H1 (cell line): Measurements from ENCODE around the gene GTPBP1. TPM values are rescaled to one million over a fixed set of nuclear protein-coding genes. Genes with fewer than 3 reads are reported as not detected.

ENCODE experiments used
- CTCF ChIA-PET: fragments of 300-600 bp; sonication (Branson Sonifier 250); formaldehyde crosslinking; loops from one replicate; lab custom pipeline; 2021; ENCODE audit not compliant: partially characterized antibody; lab: Charles Lee
- POLR2A ChIA-PET: fragments of 300-600 bp; sonication (Branson Sonifier 250); formaldehyde crosslinking; loops from one replicate; lab custom pipeline; 2021; ENCODE audit warnings: inconsistent platforms; ENCODE audit not compliant: partially characterized antibody; lab: Charles Lee
- DNase-seq, 2 experiments: peaks; one replicate each; pipeline versions ENCODE4 v3.0.0 to v3.0.0-alpha.2; 2010 to 2022; ENCODE audit warnings: low spot score in 2 of 2, low read depth in 1 of 2, mixed read lengths in 1 of 2
- FAIRE-seq: peaks from 2 replicates; lab custom pipeline; 2011; peaks lifted over from hg19 to GRCh38; lab: Jason Lieb, UNC
- H2AFZ ChIP-seq: 2 replicates; pipeline ENCODE4 v1.8.1; 2012; ENCODE audit warnings: low read length, inconsistent platforms
- H2AK5ac ChIP-seq: 2 replicates; pipeline ENCODE4 v1.6.1; 2013; ENCODE audit warnings: low read depth, low read length
- H2BK120ac ChIP-seq: replicated peaks from 2 replicates; pipeline ENCODE3; 2013; ENCODE audit warnings: low read depth, low read length, inconsistent platforms
- H2BK12ac ChIP-seq: 2 replicates; pipeline ENCODE4 v1.6.1; 2013; ENCODE audit warnings: low read depth, low read length
- H2BK15ac ChIP-seq: 2 replicates; pipeline ENCODE4 v1.6.1; 2013; ENCODE audit warnings: low read length
- H2BK20ac ChIP-seq: 2 replicates; pipeline ENCODE4 v1.6.1; 2013; ENCODE audit warnings: low read length
- H2BK5ac ChIP-seq: 2 replicates; pipeline ENCODE4 v1.6.1; 2013; ENCODE audit warnings: low read depth, low read length
- H3K14ac ChIP-seq: 2 replicates; pipeline ENCODE4 v1.6.1; 2013; ENCODE audit warnings: inconsistent platforms; ENCODE audit not compliant: insufficient read length
- H3K18ac ChIP-seq: 2 replicates; pipeline ENCODE4 v1.6.1; 2013; ENCODE audit warnings: low read length; ENCODE audit errors: extremely low read depth
- H3K23ac ChIP-seq: 2 replicates; pipeline ENCODE4 v1.6.1; 2013; ENCODE audit warnings: inconsistent platforms; ENCODE audit not compliant: insufficient read length
- H3K23me2 ChIP-seq: 2 replicates; pipeline ENCODE4 v1.6.1; 2013; ENCODE audit warnings: low read depth, low read length
- H3K27ac ChIP-seq: 2 replicates; pipeline ENCODE4 v1.6.1; 2011; ENCODE audit warnings: low read depth, low read length, inconsistent platforms
- H3K27me3 ChIP-seq, 4 experiments: replicated peaks in 1 of 4; 1 replicate in 1 of 4; 2 replicates in 3 of 4; pipeline versions ENCODE4 v1.6.1 to v1.8.1; 2011 to 2013; ENCODE audit warnings: low read length in 3 of 4, mild to moderate bottlenecking in 3 of 4, inconsistent platforms in 2 of 4, mixed read lengths in 2 of 4, moderate library complexity in 1 of 4; ENCODE audit not compliant: control insufficient read depth in 3 of 4, insufficient read depth in 3 of 4; ENCODE audit errors: extremely low read depth in 1 of 4
- H3K36me3 ChIP-seq, 4 experiments: 2 replicates each; pipeline versions ENCODE4 v1.6.1 to v1.8.1; 2011 to 2013; ENCODE audit warnings: mild to moderate bottlenecking in 4 of 4, low read length in 3 of 4, moderate library complexity in 2 of 4, control low read depth in 1 of 4, inconsistent platforms in 1 of 4; ENCODE audit not compliant: insufficient read depth in 4 of 4, control insufficient read depth in 2 of 4
- H3K4ac ChIP-seq: replicated peaks from 2 replicates; pipeline ENCODE3; 2013; ENCODE audit warnings: low read length, low read depth, mixed read lengths, inconsistent platforms; ENCODE audit not compliant: insufficient read length
- H3K4me1 ChIP-seq, 4 experiments: replicated peaks in 1 of 4; 1 replicate in 1 of 4; 2 replicates in 3 of 4; pipeline versions ENCODE4 v1.6.1 to v1.8.1; 2011 to 2013; ENCODE audit warnings: low read length in 3 of 4, inconsistent platforms in 2 of 4, mixed read lengths in 1 of 4; ENCODE audit not compliant: insufficient read depth in 4 of 4, control insufficient read depth in 3 of 4
- H3K4me2 ChIP-seq, 2 experiments: 2 replicates each; pipeline versions ENCODE4 v1.6.1 to v1.8.1; 2011 to 2013; ENCODE audit warnings: low read depth in 2 of 2, low read length in 2 of 2, control low read depth in 1 of 2, inconsistent platforms in 1 of 2, mild to moderate bottlenecking in 1 of 2; ENCODE audit not compliant: insufficient read depth in 1 of 2
- H3K4me3 ChIP-seq, 4 experiments: fragments of 200-600, 300-600 bp in 1 of 4; sonication (generic), shearing (Covaris generic), sonication (Bioruptor Twin) in 1 of 4; 2 replicates each; pipeline versions ENCODE4 v1.5.1 to v1.8.1; 2011 to 2016; ENCODE audit warnings: low read length in 4 of 4, low read depth in 3 of 4, control low read depth in 2 of 4, inconsistent platforms in 2 of 4, mild to moderate bottlenecking in 2 of 4, mixed read lengths in 1 of 4, moderate library complexity in 1 of 4; ENCODE audit not compliant: insufficient read depth in 2 of 4; ENCODE audit errors: extremely low read depth in 1 of 4
- H3K56ac ChIP-seq: replicated peaks from 2 replicates; pipeline ENCODE3; 2013; ENCODE audit warnings: low read depth, mild to moderate bottlenecking, mixed read lengths, low read length, inconsistent platforms; ENCODE audit not compliant: insufficient read length
- H3K79me1 ChIP-seq: 2 replicates; pipeline ENCODE4 v1.6.1; 2013; ENCODE audit warnings: low read depth, low read length, control low read depth
- H3K79me2 ChIP-seq, 2 experiments: 2 replicates each; pipeline versions ENCODE4 v1.6.1 to v1.8.1; 2012 to 2013; ENCODE audit warnings: low read length in 2 of 2, mild to moderate bottlenecking in 2 of 2, inconsistent platforms in 1 of 2; ENCODE audit not compliant: insufficient read depth in 2 of 2, control insufficient read depth in 1 of 2
- H3K9ac ChIP-seq, 4 experiments: replicated peaks in 1 of 4; 1 replicate in 1 of 4; 2 replicates in 3 of 4; pipeline versions ENCODE4 v1.6.1 to v1.8.1; 2011 to 2013; ENCODE audit warnings: low read depth in 3 of 4, low read length in 3 of 4, control low read depth in 2 of 4, mild to moderate bottlenecking in 2 of 4, moderate library complexity in 2 of 4, inconsistent platforms in 1 of 4; ENCODE audit errors: extremely low read depth in 1 of 4
- H3K9me3 ChIP-seq, 2 experiments: 2 replicates each; pipeline versions ENCODE4 v1.6.1 to v1.8.1; 2012 to 2013; ENCODE audit warnings: mild to moderate bottlenecking in 2 of 2, moderate library complexity in 2 of 2, control low read depth in 1 of 2, inconsistent platforms in 1 of 2, low read depth in 1 of 2, low read length in 1 of 2, mixed read lengths in 1 of 2; ENCODE audit not compliant: insufficient read depth in 2 of 2
- H4K20me1 ChIP-seq, 2 experiments: replicated peaks in 1 of 2; 2 replicates each; pipeline versions ENCODE3 to v1.8.1; 2011 to 2013; ENCODE audit warnings: inconsistent platforms in 2 of 2, low read length in 2 of 2, mild to moderate bottlenecking in 1 of 2; ENCODE audit not compliant: insufficient read depth in 2 of 2, control insufficient read depth in 1 of 2
- H4K5ac ChIP-seq: 2 replicates; pipeline ENCODE4 v1.6.1; 2013; ENCODE audit warnings: low read length, low read depth, mixed read lengths, inconsistent platforms; ENCODE audit not compliant: insufficient read length
- H4K8ac ChIP-seq: 2 replicates; pipeline ENCODE4 v1.8.0; 2013; ENCODE audit warnings: mild to moderate bottlenecking, moderate library complexity, low read length, inconsistent platforms; ENCODE audit not compliant: insufficient read depth; ENCODE audit errors: extremely low read depth
- H4K91ac ChIP-seq: replicated peaks from 2 replicates; pipeline ENCODE3; 2013; ENCODE audit warnings: low read length, mixed read lengths, inconsistent platforms; ENCODE audit not compliant: insufficient read length
- ASH2L ChIP-seq: fragments of 200-600, 300-600 bp; sonication (generic); IDR thresholded peaks from one replicate; pipeline ENCODE4 v1.7.1; 2017; ENCODE audit warnings: low read length
- BACH1 ChIP-seq: IDR thresholded peaks from 2 replicates; pipeline ENCODE4 v1.6.1; 2012; ENCODE audit warnings: low read length, improper control_type of control experiment
- CBX5 ChIP-seq: fragments of 300-800, 300-1000 bp; sonication (generic); IDR thresholded peaks from 2 replicates; pipeline ENCODE4 v1.7.1; 2016; ENCODE audit warnings: antibody characterized with exemption, low read length, low read depth
- CEBPB ChIP-seq: IDR thresholded peaks from 2 replicates; pipeline ENCODE4 v1.6.1; 2012; ENCODE audit warnings: low read depth, low read length
- EGR1 ChIP-seq: IDR thresholded peaks from 2 replicates; pipeline ENCODE4 v1.6.1; 2011; ENCODE audit warnings: low read depth, low read length, borderline replicate concordance
- FOSL1 ChIP-seq: IDR thresholded peaks from 2 replicates; pipeline ENCODE4 v1.6.1; 2011; ENCODE audit warnings: mild to moderate bottlenecking, low read depth, low read length, moderate library complexity; ENCODE audit not compliant: insufficient read depth
- HDAC2 ChIP-seq, 2 experiments: fragments of 300-600 bp in 1 of 2; sonication (generic) in 1 of 2; IDR thresholded peaks; 2 replicates each; pipeline ENCODE4 v1.6.1; 2011 to 2012; ENCODE audit warnings: low read depth in 2 of 2, low read length in 2 of 2, mild to moderate bottlenecking in 2 of 2, moderate library complexity in 2 of 2, borderline replicate concordance in 1 of 2, inconsistent platforms in 1 of 2
- POLR2AphosphoS5 ChIP-seq: IDR thresholded peaks from 2 replicates; pipeline ENCODE4 v1.6.1; 2011; ENCODE audit warnings: low read depth, low read length
- POU5F1 ChIP-seq: IDR thresholded peaks from 2 replicates; pipeline ENCODE4 v1.6.1; 2011; ENCODE audit warnings: low read depth, mild to moderate bottlenecking, low read length, moderate library complexity
- RBBP5 ChIP-seq: IDR thresholded peaks from 2 replicates; pipeline ENCODE4 v1.7.1; 2012; ENCODE audit warnings: low read depth, mild to moderate bottlenecking, inconsistent platforms, low read length, moderate library complexity, borderline replicate concordance
- TAF7 ChIP-seq: optimal IDR thresholded peaks from 2 replicates; pipeline ENCODE3; 2011; ENCODE audit warnings: low read depth, mild to moderate bottlenecking, inconsistent platforms, low read length, moderate library complexity, borderline replicate concordance
- YY1 ChIP-seq: IDR thresholded peaks from 2 replicates; pipeline ENCODE4 v1.6.1; 2011; ENCODE audit warnings: low read depth, mild to moderate bottlenecking, low read length
- WGBS, 2 experiments: shearing (Covaris generic) in 1 of 2; methylation state at CpG; one replicate each; pipeline versions ENCODE4 v1.1.6 to v1.1.7; 2013 to 2015; ENCODE audit warnings: low lambda C conversion rate in 2 of 2, mixed read lengths in 2 of 2, inconsistent platforms in 1 of 2, low coverage in 1 of 2, missing lambda C conversion rate in 1 of 2; ENCODE audit not compliant: insufficient replicate concordance in 2 of 2, insufficient coverage in 1 of 2, insufficient read length in 1 of 2; ENCODE audit errors: extremely low coverage in 1 of 2, missing lambda C conversion rate in 1 of 2; 5-methylcytosine and 5-hydroxymethylcytosine counted together
- polyA plus RNA-seq, 7 experiments: library from polyadenylated mRNA; depleted of rRNA in 3 of 7; stranded (reverse) in 5 of 7; unstranded in 2 of 7; fragments of >200 nt in 5 of 7; fragments of 200-250 nt in 2 of 7; gene quantifications; 1 replicate in 5 of 7; 2 replicates in 1 of 7; 4 replicates in 1 of 7; pipeline versions ENCODE4 v1.2.1 to v1.2.3, GENCODE V29; 2011 to 2013; ENCODE audit warnings: missing spikeins in 2 of 7, mixed read lengths in 2 of 7
- total RNA-seq: library from RNA; stranded (reverse); fragmentation: NEBNext Ultra II Directional; extraction: Animal tissue kit (Norgen Biotek cat#: 25700); gene quantifications from 2 replicates; pipeline ENCODE4 v1.2.1, GENCODE V29; 2021

The GTPBP1 gene
- total and polyA plus RNA-seq, 2 of the 8 experiments (the other 6 are each of a cell fraction or from before 2014, with no cell fraction given), result 53.1 to 91.8 TPM

DNA sequence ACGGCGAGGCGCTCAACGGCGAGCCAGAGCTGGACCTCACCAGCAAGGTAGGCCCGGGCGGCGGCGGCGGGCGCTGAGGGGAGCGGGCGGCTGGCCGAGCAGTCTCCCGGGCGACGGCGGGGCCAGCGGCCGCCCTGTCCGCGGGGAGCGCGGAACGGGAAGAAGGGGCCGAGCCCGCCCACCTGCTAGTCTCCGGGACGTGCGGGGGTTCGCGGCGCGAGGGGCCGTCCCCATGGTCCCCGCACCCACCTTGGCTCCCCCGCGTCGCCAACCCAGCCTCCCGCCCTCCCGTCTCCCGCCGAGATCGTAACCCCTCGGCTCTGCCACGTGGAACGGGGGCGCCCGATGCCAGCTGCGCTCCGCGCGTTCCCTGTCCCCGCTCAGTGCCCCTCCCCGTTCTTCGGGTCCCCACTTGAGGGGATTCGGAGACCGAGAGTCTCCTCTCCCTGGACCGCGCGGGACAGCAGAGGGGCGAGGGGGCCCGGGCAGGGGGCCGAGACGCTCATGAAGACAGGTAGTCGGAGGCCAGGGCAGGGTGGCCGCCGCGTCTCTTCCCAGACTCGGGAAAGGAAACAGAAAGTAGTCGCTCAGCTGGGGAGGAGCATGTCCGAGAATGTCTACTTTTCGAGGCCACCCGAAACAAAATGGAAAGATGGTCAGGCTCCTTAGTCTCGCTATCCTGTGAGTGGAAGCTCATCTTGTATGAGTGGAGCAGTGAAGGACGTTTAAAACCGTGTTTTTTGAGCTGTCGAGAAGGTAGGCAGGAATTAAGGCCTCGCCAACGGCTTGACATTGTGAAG lies 557 bp downstream of the GTPBP1 start:
- H4K5ac ChIP-seq, result no peak overlapping the region
- H3K18ac ChIP-seq, result peak overlapping the region; percentile 76; the same call in 1 of the 2 replicates
- H2AK5ac ChIP-seq, result no peak overlapping the region
- no peaks in the 10 kb centered on the region for H3K9me3 ChIP-seq
- H3K23ac ChIP-seq, result no peak overlapping the region
- H2BK12ac ChIP-seq, result no peak overlapping the region
- no peaks in the 10 kb centered on the region for H3K27me3 ChIP-seq
- H2BK20ac ChIP-seq, result no peak overlapping the region
- H3K27ac ChIP-seq, result peak overlapping the region; percentile 87
- H3K79me2 ChIP-seq, result peaks cover 26 to 53% of the 10 kb centered on the region in 2 experiments
- H2BK5ac ChIP-seq, result peak overlapping the region; percentile 41
- H3K4ac ChIP-seq, result no peak overlapping the region
- peaks cover 0 to 14% (median 6%) of the 10 kb centered on the region in 4 experiments; a peak in 4 of 8 replicates for H3K36me3 ChIP-seq
- peaks cover 9% of the 10 kb centered on the region for H3K23me2 ChIP-seq
- H2AFZ ChIP-seq, result no peak overlapping the region
- H3K9ac ChIP-seq, result peak overlapping the region; percentile 78 to 99 (median 88)
- FAIRE-seq (no peak), DNase-seq (peak in 1 of 2 experiments; percentile 57)
- no peak overlapping the region for H4K91ac ChIP-seq
- peaks cover 10 to 19% (median 14%) of the 10 kb centered on the region in 4 experiments; a peak in 5 of 7 replicates for H3K4me1 ChIP-seq
- H3K4me3 ChIP-seq, result peak overlapping the region; percentile 82 to 95 (median 90)
- peaks cover 17 to 19% of the 10 kb centered on the region in 2 experiments for H4K20me1 ChIP-seq
- CTCF ChIA-PET, result interaction anchor here (0.9 to 3.3 kb wide), 4 partner anchors 19 to 61 kb away, joined by 3 to 19 read pairs (median 3); partner anchors contain the start of gene TOMM22
- no peak overlapping the region for H2BK15ac ChIP-seq
- peak overlapping the region; percentile 96 for H4K8ac ChIP-seq
- H3K79me1 ChIP-seq, result 0 out of 2 replicates have a peak, but pooled peaks cover 4% of the 10 kb centered on the region
- 3% methylated on average over 43 of the region's 80 CpGs; no CpG with 5 or more reads in 1 of the 2 experiments for WGBS, 2 experiments
- no peak overlapping the region for H2BK120ac ChIP-seq
- POLR2A ChIA-PET, result interaction anchor here (0.5 to 5.6 kb wide), 15 partner anchors 9 to 838 kb away, joined by 3 to 39 read pairs (median 3); partner anchors contain the start of genes FAM227A and TOMM22
- peak overlapping the region; percentile 82 to 88 for H3K4me2 ChIP-seq
- no peak overlapping the region for H3K14ac ChIP-seq
- H3K56ac ChIP-seq, result no peak overlapping the region
- TF ChIP-seq FOSL1 (no peak), EGR1 (no peak), CEBPB (no peak), POLR2AphosphoS5 (peak; percentile 3; the same call in 1 of the 2 replicates), YY1 (no peak), RBBP5 (peak; percentile 77; the same call in 1 of the 2 replicates), POU5F1 (no peak), CBX5 (no peak), ASH2L (peak; percentile 88), HDAC2 (IDR thresholded peaks at IDR 0.05; ENCODE audit: borderline replicate concordance in 1 of 2, low read depth in 2 of 2, low read length in 2 of 2) (peak in 1 of 2 experiments; percentile 62; a peak in 1 of 4 replicates), TAF7 (no peak), BACH1 (no peak)
